ENCODE data around the gene OLAH.
"Not testable (repeated sequence)": the region's sequence is repeated elsewhere in the genome, so short reads cannot be mapped to it uniquely, and the experiment has no call there.

OLAH gene

DNA sequence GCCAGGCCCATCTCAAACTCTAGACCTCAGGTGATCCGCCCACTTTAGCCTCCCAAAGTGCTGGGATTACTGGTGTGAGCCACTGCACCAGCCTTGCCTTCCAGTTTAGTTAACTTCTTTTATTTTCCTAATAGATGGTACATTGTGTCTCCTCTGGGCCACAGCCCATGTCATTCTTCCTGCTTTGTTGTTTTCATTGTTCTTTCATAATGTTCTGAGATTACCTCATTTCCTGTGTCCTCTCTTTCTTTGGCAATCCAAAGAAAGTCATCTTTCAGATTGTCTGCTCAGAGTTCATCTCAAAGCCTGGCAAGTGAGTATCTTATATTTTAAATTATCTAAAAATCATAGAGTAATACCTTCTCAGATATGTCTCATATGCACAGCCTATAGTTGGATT, at the start of gene OLAH:
Gene OLAH, plus strand, starts transcription at position 270 of the 400 bp plus-strand sequence. CDS start 3,346 bp downstream, outside the sequence.
- in situ Hi-C loops (cut with HindIII; ENCODE audit: low sequenced_read_pairs): no loop called here

DNA sequence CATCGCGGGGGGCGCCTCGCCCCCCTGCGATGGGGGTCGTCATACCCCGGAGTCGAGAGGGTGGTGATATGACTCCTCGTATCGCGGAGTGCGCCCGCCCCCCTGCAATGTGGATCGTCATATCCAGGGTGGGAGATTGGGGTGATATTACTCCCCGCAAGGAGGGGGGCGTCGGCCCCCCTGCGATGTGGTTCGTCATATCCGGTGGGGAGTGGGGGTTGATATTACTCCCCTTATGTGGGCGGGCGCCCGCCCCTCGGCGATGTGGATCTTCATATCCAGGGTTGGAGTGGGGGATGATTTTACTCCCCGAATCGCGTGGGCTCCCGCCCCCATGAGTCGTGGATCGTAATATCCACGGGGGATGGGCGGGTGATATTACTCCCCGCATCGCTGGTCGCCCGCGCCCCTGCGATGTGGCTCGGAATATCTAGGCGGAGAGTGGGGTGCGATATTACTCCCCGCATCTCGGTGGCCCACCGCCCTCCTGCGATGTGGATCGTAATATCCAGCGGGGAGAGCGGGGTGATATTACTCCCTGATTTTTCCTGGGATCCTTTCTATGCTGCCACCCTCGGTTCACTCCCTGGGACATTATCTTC, 47.7 kb upstream of the OLAH start:
- in situ Hi-C loops (cut with HindIII; ENCODE audit: low sequenced_read_pairs): no loop called here

DNA sequence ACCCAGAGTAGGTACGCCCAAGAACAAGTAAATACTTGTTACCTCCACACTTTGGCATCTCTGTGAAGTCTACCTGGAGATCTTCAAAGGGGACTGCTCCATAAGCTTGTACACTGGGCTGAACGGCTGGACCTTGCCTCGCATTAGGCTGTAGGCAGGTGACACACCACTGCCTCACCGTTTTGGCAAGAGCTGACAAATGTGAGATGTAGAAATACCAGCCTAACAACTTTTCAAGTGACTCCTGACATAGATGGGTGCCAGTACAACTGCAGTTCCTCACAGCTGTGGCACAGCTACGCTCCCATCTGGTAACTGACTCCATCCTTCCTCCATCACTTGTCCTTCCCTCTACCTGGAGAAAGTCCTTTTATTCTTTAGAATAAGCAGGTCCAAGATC, 30.2 kb upstream of the OLAH start:
- in situ Hi-C loops (cut with HindIII; ENCODE audit: low sequenced_read_pairs): not testable (repeated sequence)

DNA sequence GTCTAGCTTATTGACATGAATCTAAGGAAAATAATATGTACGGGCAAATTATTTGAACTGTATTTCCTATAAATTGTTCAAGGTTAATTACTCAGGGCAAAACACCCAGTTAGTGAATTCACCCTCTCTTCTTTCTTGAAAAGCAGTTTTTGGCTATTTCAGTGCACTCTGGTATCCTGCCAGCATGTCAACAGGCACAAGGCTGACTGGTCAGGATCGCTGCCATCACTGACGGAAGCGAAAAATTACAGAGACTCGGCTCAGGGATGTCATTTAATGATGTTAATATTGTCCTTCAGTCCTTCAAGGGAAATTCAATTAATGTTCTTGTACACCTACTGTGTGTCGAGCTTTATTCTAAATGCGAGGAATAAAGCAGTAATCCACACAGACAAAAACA, 28.3 kb upstream of the OLAH start:
- in situ Hi-C loops (cut with HindIII; ENCODE audit: low sequenced_read_pairs): no loop called here

DNA sequence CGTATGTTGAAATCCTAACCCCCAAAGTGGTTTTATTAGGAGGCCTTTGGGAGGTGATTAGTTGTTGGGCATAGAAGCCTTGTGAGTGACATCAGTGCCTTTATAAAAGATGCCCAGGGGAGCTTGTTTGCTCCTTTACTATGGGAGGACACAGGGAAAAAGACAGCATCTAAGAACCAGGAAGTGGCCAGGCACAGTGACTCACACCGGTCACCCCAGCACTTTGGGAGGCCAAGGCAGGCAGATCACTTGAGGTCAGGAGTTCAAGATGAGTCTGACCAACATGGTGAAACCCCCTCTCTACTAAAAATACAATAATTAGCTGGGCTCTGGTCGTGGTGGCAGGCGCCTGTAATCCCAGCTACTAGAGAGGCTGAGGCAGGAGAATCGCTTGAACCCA, 22.8 kb upstream of the OLAH start:
- in situ Hi-C loops (cut with HindIII; ENCODE audit: low sequenced_read_pairs): not testable (repeated sequence)

DNA sequence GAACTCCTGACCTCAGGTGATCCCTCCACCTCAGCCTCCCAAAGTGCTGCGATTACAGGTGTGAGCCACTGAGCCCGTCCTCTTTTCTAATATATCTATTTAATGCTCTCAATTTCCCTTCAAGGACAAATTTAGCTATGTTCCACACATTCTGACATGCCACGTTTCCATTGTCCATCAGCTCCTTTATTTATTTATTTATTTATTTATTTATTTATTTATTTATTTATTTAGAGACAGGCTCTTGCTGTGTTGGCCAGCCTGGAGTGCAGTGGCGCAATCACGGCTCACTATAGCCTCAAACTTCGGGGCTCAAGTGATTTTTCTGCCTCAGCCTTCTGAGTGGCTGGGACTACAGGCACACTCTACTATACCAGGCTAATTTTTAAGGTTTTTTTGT, 20.7 kb upstream of the OLAH start:
- in situ Hi-C loops (cut with HindIII; ENCODE audit: low sequenced_read_pairs): not testable (repeated sequence)

DNA sequence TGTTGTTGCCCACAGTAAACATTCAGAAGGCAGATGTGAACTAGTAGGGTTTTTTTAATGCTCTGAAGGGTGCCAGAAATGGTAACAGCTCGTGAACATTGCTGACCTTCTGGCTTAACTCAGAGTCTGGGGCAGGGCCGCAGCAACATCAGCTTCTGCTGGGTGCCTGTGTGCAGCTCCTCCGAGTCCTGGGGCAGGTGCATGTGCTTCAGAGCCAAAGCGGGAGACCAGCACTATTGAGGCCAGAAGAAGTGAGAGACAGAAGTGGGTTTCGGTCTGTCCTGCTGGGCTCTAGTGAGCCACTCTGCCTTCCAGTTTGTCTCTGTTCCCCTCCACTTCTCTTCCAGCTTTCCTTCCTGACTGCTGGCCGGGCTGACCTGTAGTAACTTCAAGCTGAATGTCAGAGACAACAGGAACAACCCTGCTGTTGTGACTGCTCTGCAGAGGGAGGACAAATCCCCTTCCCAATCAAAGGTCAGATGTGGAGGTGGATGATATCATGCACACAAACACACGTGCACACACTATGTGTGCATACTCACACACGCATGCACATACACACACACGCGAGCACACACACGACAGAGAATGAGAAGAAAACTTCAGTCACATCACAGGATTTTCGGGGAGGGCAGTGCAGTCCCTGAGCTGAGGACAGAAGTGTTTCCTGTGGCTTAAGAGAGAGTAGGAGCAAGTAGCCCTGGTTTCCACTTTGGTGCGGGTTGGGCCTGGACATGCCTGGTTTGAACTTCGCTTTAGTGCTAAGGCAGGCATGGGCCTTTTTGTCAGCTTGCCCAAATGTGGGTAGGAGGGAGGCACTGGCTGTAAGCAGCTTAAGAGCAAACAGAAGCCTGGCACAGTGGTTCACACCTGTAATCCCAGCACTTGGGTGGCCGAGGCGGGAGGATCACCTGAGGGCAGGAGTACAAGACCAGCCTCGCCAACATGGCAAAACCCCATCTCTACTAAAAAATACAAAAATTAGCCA, 19.4 kb upstream of the OLAH start:
- in situ Hi-C loops (cut with HindIII; ENCODE audit: low sequenced_read_pairs): not testable (repeated sequence)

DNA sequence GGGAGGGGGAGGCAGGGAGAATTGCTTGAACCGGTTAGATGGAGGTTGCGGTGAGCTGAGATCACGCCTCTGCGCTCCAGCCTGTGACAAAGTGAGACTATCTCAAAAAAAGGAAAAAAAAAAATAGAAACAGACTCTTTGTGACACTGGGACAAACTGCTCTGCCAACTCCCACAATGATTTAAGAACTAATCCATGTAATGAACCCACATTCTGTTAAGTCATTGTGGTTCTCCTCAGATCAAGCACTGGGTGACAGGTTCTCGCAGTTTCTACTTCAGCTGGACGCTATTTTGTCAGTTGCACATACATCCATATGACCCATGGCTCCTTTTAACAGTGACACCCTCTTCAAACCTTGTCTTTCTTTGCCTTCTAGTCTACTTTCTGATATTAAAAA, 18.7 kb upstream of the OLAH start:
- in situ Hi-C loops (cut with HindIII; ENCODE audit: low sequenced_read_pairs): not testable (repeated sequence)

DNA sequence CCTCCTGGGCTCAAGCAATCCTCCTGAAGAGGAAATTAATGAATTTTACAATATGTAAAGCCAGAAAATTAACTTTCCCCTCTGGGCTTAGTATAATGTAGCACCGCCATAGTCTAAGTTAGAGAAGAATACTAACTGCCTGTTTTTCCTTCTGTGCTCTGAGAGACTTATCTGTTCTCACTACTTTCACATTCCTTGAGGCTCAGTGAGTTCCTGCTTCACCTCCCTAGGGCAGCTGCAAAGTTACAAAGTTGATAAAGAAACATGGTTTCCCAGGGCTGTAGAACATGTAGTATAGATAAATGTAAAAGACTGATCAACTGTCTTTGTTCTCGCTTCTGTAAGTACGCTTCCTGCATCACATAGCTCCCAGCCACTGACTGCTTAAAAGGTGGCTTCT, 16.0 kb upstream of the OLAH start:
- in situ Hi-C loops (cut with HindIII; ENCODE audit: low sequenced_read_pairs): no loop called here

DNA sequence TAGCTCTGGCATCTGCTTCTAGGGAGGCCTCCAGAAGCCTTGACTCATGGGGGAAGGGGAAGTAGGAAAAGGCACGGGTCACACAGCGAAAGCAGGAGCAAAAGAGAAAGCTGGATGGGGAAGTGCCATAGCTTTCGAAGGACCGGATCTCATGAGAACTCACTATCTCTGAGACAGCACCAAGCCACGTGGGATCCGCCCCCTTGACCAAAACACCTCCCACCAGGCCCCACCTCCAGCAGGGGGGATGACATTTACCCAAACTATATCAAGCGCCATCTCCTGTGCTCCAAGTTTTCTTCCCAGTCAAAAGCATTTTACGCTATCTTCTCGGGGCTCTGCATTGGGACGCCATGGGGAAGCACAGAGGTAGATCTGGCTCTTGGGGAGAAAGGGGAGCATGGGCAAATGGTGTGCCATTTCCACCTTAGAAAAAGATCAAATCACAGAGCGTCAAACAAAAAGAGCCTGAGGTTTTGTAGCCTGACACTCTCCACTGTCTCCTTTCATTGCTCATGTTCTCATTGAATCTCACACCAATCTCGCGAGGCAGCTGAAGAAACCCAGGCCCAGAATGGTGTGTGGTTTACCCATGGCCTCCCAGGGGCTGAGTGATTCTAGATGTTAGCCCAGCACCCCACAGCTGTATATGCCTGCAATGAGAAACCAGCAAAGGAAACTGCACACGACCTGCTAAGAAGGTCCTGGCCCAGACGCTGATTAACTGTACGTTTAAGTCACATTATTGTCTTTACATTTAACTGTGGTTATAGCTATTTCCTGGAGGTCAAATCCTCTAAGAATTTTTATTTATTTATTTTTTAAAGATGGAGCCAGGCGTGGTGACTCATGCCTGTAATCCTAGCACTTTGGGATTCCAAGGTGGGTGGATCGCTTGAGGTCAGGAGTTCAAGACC, 8.1 kb upstream of the OLAH start:
- in situ Hi-C loops (cut with HindIII; ENCODE audit: low sequenced_read_pairs): no loop called here

DNA sequence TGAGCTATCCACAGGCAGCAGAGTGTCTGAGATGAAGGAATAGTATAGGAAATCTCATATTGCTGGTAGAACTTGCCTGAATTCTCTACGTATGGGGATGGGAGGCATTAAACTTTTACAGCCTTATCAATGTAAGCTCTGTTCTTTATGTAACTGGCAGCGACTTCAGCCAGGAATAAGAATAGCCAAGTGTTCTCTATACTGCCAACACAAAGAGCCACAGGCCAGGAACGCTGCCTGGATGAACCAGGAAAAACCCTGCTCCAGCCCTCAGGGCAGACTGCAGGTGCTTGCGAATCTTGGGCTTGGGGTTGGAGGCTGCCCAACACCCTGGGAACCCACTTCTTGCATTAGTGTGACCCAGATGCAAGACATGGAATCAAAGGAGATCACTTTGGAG, 6.1 kb upstream of the OLAH start:
- in situ Hi-C loops (cut with HindIII; ENCODE audit: low sequenced_read_pairs): no loop called here

DNA sequence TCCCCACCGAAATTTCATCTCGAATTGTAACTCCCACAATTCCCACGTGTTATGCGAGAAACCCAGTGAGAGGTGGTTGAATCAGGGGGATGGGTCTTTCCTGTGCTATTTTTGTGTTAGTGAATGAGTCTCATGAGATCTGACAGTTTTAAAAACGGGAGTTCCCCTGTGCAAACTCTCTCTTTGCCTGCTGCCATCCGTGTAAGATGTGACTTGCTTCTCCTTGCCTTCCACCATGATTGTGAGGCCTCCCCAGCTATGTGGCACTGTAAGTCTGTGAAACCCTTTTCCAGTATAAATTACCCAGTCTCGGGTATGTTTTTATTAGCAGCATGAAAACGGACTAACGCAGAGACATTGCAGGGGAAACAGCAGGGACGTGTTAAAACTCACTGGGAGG, 5.3 kb upstream of the OLAH start:
- in situ Hi-C loops (cut with HindIII; ENCODE audit: low sequenced_read_pairs): no loop called here

DNA sequence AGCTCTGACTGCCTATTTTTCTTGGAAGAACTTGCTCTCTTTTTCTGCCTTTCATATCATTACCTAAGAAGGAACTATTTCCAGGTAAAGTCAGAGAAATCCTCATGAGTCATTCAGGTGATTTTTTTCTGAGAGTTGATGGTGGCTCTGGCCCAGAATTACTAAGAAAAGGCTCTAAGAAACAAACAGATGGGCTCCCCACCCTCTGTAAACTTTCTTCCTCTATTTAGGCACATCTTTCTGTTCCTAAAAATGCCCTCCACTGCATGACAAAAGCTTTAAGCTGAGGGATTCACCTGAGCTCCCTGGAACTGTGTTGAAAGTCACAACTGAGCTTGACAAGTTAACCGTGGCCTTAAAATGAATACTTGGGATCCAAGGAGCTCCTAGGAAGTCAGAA, 1.6 kb downstream of the OLAH start:
- in situ Hi-C loops (cut with HindIII; ENCODE audit: low sequenced_read_pairs): no loop called here

DNA sequence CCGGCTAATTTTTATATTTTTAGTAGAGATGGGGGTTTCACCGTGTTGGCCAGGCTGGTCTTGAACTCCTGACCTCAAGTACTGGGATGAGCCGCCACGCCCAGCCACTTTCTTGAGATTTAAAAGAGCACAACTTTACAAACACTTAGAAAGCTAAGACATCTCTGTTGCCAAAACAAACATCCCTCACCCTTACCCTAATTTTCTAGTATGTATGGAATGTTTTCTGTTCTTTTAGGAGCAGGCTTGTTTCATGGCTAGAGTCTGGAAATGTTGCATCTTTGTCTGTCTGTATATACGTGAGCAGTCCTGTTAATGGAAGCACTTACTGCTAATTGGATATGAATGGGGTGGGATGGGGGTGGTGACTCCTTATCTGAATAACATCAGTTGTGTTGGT, 2.9 kb downstream of the OLAH start:
- in situ Hi-C loops (cut with HindIII; ENCODE audit: low sequenced_read_pairs): no loop called here

DNA sequence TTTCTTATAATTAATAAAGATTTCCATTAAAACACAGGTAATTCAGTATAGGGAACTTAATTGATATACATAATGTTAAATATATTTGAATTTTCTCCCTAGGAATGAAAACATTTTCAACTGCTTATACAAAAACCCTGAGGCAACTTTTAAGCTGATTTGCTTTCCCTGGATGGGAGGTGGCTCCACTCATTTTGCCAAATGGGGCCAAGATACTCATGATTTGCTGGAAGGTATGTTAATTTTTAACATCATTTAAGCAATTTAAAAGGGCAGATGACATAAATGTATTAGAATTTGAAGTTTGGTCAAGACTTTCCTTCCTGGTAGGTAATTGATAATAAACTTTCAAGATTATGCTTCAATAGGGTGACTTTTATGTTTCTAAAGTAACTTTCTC, 5.8 kb downstream of the OLAH start:
- in situ Hi-C loops (cut with HindIII; ENCODE audit: low sequenced_read_pairs): no loop called here

DNA sequence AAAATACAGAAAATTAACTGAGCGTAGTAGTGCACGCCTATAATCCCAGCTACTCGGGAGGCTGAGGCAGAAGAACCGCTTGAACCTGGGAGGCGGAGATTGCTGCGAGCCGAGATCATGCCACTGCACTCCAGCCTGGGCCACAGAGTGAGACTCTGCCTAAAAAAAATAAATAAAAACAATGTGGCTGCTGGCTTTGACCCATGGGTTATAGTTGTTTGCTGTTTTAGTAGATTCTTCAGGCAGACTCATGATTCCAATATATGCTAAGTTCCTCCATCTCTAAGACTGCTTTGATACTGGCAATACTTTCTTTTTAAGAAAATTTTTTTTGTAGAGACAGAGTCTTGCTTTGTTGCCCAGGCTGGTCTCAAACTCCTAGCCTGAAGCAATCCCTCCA, 8.4 kb downstream of the OLAH start:
- in situ Hi-C loops (cut with HindIII; ENCODE audit: low sequenced_read_pairs): no loop called here

DNA sequence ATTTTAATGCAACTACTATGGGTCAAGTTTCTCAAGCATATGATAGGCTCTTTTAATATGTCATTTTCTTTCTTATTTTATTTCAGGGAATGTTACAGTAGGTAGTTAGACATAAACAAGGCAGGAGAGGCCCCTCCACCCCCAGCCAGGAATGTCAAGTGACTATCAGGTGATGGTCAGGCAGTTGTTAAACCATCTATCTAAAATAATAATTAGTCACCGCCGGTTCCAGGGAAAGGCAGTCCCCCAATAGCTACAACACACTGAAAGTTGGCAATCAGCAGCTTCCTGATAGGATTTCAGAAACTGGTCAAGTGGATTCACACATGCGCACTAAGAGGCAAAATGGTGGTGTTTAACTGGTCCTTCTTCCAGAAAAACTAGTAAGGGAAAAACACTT, 9.3 kb downstream of the OLAH start:
- in situ Hi-C loops (cut with HindIII; ENCODE audit: low sequenced_read_pairs): no loop called here

DNA sequence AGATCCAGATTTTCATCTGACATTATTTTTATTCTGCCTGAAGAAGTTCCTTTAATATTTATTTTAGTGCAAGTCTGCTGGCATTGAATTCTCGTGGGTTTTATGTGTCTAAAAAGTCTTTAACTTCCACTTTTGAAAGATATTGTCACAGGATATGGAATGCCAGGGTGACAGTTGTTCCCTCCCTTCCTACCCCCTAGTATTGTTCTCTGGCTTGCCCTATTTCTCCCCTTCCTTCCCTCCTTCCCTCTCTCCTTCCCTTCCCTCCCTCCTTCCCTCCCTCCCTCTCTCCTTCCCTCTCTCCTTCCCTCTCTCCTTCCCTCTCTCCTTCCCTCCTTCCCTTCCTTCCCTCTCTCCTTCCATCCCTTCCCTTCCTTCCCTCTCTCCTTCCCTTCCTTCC, 14.9 kb downstream of the OLAH start:
- in situ Hi-C loops (cut with HindIII; ENCODE audit: low sequenced_read_pairs): no loop called here

DNA sequence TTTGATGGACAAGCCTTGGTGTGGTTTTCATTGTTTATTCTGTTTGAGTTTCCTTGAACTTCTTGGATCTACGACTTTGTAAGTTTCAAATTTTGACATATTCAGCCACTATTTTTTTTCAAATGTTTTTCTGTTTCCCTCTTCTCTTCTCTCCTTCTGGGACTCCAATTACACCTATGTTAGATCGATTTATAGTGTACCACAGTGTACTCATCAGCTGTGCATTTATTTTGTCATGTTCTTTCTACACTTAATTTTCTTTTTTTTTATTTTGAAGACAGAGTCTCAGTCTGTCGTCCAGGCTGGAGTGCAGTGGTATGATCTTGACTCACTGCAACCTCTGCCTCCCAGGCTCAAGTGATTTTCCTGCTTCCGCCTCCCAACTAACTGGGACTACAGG, 16.2 kb downstream of the OLAH start:
- in situ Hi-C loops (cut with HindIII; ENCODE audit: low sequenced_read_pairs): no loop called here

DNA sequence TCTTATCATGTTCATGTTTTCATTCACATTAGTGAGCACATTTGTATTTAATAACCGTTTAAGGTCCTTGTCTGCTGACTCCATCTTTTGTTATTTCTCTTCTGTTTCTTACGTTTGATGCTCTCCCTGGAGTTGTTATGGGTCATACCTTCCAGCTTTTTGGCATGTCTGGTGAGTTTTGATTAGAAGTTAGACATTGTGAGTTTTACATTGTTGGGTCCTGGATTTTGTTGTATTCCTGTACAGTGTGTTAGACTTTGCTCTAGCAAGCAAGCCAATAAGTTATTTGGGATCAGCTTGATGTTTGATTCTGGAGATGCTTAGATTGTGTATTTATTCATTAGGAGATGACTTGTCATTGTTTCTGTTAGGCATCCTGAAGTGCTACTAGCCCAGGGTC, 16.9 kb downstream of the OLAH start:
- in situ Hi-C loops (cut with HindIII; ENCODE audit: low sequenced_read_pairs): no loop called here

DNA sequence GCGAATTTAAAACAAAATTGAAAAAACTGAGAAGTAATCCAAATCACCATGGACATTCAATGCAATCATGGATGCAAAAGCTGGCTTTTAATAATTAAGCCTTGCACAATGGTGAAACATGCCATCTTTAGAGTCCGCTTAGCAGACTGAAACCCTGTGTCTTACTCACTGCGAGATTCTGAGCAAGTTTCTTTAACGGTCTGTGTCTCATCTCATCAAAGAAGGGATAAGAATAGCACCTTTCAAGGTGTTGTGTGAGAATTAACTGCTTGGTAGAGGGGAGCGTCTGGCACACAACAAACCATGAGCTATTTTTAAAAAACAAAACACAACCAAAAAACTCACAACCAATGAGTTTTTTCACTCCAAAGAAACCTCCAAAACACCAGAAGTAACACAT, 23.4 kb downstream of the OLAH start:
- in situ Hi-C loops (cut with HindIII; ENCODE audit: low sequenced_read_pairs): no loop called here

Data from DLD1 (cell line).